NCI-H1436 treated with DMSO at 0.1 percent for 48 hours (cell line): ENCODE data around the gene CCDC171.

Source experiments
- DNase-seq: peaks from one replicate; lab custom pipeline; 2025; lab: John Stamatoyannopoulos, UW

Gene CCDC171

DNA sequence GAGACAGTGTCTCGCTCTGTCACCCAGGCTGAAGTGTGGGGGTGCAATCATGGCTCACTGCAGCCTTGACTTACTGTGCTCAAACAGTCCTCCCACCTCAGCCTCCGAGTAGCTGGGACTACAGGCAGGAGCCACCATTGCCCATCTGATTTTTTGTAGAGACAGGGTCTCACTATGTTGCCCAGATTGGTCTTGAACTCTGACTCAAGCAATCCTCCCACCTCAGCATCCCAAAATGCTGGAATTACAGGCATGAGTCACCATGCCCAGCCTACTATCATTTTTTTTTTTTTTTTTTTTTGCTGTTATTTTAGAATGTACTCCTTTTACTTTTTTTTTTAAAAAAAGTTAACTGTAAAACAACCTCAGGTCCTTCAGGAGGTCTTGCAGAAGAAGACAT lies 449.0 kb downstream of the CCDC171 start:
- no peak for DNase-seq

GRCh38 chr9:16002816-16003215 lies 450.0 kb downstream of the CCDC171 start:
- DNase-seq = no peak

DNA sequence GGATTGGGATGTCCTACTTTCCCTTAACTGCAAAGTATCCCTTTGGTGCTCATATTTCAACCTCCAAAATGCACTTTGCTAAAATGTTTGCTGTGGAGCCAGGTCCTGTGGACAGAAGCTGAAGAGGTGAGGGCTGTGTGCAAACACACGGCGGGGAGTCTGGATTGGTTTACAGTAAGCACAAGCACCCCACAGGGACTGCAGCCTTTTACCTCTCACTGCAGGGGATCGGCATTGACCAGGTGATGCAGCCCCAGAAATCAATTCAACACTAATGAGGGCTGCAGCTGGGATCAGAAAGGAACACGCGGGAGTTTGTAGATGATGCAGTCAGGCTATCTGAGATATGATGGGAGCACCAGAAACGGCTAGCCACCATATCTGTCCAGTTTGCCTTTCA lies 450.9 kb downstream of the CCDC171 start:
- peak; percentile 5 for DNase-seq

DNA sequence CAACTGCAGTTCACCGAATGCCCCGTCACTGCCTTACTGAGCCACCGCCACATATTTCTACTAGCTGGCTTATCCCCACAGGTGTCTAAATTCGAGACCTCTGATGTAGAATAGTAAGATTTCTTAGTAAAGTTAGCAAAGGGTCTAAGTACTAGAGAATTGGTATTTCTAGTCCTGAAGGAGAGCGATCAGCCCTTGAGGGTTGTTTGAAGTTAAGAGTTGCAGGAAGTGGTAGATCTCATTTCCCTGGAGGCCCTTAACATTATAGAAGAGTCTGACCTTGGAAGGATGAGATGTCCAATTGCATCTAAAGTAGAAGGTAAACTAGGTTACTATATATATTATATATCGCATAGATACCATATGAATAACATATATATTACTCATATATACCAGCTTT lies 451.8 kb downstream of the CCDC171 start:
- no peak for DNase-seq

DNA sequence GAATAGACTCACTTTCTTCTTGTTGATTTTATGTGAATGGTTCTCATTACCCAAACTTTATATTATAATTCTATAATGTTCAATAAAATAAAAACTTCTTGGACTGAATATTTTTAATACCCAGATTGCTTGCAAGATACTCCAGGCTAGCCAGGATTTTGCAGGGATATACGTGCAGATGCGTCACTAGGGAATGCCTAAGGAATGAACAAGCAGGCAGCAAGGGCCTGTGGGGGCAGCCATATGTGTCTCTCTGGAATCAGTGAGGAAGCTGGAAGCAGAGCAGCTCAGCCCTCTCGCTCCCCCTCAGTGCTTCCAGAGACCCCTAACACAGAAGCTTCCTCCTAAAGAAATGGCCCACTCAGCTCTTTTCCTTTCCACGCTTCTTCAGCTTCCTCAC lies 457.4 kb downstream of the CCDC171 start:
- DNase-seq = no peak

- DNase-seq = no peak
These were observed 459.8 kb downstream of the CCDC171 start for GRCh38 chr9:16012621-16013020.

DNA sequence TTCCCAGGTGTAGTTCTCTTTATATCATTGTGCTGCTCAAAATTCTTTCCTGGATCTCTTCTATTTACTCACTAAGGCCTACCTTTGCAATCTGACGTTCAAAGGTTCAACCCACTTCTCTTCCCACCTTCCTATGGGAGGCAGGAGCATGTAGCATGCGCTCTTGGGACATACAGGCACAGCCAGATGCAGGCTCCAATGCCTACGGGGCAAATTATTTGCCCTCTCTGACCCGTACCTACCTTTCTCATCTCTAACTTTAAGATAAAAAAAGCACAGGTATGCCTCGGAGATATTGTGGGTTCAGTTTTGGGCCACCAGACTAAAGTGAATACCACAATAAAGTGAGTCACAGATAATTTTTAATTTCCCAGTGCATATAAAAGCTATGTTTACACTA lies 460.5 kb downstream of the CCDC171 start:
- DNase-seq = no peak

- DNase-seq = no peak
These were observed 461.0 kb downstream of the CCDC171 start for GRCh38 chr9:16013826-16014225.

GRCh38 chr9:16022228-16022627 lies 469.4 kb downstream of the CCDC171 start:
- no peak for DNase-seq

GRCh38 chr9:16023446-16023845 lies 470.6 kb downstream of the CCDC171 start:
- no peak for DNase-seq
